NCI-H69 (cell line): Measurements from ENCODE around the gene TREML2.

Experiments
- DNase-seq: peaks from one replicate; lab custom pipeline; 2025; lab: John Stamatoyannopoulos, UW

The TREML2 gene

GRCh38 chr6:41177287-41177686, 23.7 kb downstream of the TREML2 start:
- DNase-seq: no peak

- DNase-seq: no peak
Measured at GRCh38 chr6:41176189-41176588, 24.8 kb downstream of the TREML2 start.

DNA sequence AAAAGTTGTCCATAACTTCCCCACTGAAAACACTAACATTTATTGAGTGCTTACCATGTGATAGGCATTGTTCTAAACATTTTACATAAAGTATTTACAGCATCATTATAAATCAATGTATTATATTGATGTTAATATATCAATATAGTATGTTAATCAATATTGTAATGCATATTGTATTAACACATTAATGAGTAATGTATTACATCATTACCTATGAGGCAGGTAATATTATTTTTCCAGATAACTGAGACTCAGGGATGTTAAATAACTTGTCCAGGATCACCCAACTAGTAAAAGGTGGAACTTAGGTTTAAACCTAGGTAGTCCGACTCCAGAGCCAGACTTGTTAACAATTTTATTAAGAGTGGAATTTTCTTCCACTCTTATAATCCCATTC, 25.9 kb downstream of the TREML2 start:
- DNase-seq: no peak

DNA sequence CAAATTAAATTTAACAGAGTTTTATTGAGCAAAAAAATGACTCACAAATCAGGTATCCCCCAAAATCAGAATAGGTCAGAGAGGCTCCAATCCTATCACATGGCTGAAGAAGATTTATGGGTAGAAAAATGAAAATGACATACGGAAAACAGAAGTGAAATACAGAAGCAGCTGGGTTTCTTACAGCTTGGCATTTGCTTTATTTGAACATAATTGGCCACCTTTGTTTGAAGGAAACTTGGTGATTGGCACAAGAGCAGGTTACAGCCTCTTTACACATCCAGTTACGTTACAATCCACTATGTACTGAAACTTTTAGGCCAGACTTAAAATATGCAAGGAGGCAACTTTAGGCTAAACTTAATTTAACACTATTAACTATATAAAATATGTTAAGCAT, 26.3 kb downstream of the TREML2 start:
- peak; percentile 67 for DNase-seq

GRCh38 chr6:41171908-41172307, 29.0 kb downstream of the TREML2 start:
- DNase-seq: no peak

- DNase-seq: no peak
Measured at GRCh38 chr6:41170547-41171160, 30.3 kb downstream of the TREML2 start.

GRCh38 chr6:41167173-41167963, 33.6 kb downstream of the TREML2 start:
- DNase-seq: no peak

- DNase-seq: no peak
Measured at GRCh38 chr6:41164551-41165120, 36.3 kb downstream of the TREML2 start.

GRCh38 chr6:41163419-41163717, 37.6 kb downstream of the TREML2 start:
- DNase-seq: peak; percentile 32

DNA sequence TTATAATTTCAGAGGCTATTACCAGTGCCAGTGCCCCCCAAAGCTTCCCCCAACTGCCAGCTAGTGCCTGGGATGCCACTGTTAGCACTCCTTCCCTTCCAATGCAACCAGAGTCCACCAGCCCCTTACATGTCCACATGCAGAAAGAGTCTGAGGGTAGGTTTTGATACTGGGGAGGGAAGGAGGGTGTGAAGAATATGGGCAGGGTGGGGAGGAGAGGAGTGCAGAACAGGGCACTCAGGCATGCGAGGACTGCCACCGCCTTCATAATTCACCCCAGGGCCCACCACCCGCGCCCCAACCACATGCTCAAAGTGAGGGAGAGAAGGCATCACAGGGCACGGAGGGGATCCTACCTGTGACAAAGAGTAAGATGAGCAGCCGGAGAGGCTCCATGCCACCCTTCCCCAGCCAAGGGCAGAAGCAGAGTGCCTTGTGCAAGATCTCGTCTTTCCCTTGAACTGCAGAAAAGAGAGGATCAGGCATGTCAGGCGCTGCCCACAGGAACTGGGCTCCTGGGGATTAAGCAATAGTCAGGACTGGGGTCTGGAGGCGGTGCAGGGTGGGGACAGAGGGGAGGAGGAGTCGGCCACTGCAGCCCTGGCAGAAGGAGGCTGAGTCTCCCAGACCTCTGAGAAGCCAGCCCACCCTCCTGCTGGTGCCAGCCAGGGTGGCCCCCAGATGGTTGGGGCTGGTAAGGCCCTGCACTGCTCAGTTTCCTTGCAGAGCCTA, 38.1 kb downstream of the TREML2 start, which contains the start of gene TREM2:
Gene TREM2, minus strand, starts transcription at position 430 of the 732 bp plus-strand sequence. Its CDS starts 34 bp downstream, at position 396.
- DNase-seq: no peak

DNA sequence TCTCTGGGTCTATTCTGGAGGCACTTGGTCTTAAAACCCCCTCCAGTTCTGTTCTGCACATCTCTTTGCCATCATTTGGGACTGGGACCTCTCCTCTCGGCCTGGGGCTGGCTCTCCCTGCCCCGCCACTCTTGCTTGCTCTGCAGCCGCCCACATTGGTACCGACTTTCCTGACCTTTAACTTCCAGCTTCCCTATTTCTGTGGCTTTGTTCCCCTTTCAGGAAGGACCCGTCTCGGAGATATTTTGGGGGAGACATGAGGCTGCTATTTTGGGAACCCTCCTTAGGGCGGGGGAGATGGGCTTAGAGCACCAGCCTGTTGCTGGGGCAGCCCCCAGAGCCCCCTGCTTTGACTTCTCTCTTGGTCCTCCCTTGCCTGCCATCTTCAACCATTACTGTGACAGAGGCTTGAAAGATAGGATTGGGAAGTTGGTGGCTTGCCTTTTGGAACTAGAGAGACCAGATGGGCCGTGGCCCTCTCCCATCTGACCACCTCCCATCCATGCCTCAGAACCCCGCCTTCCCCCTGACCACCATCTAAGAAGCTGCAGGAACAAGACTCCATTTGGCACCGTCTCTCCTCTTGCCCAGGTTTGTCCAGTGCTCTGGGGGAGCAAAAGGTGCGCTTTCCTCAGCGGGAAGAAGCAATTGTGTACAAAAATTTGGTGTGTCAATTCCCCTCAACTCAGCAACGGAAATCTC, 38.9 kb downstream of the TREML2 start:
- DNase-seq: no peak

- DNase-seq: no peak
Measured at GRCh38 chr6:41161380-41161779, 39.6 kb downstream of the TREML2 start.

- no peak for DNase-seq
Measured at GRCh38 chr6:41160933-41161332, 40.0 kb downstream of the TREML2 start.

GRCh38 chr6:41159415-41160082, 41.4 kb downstream of the TREML2 start:
- peak; percentile 88 for DNase-seq

DNA sequence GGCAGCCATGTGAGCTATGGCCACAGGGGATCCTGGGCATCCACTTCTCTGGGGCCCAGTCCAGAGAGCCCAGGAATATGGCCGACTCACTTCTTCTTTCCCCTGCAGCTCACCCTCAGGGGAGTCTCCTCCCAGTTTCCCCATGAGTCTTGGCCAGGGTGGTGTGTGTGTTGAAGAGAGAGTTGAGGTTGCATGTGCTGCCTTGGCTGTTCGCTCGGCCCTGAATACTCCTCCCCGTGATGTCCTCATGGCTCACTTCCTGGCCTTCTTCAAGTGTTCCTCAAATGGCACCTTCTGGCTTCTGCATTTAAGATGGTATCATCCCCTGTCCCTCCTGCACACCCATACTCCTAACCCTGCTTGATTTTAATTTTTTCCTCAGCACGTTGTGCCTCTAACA, 43.6 kb downstream of the TREML2 start:
- no peak for DNase-seq

DNA sequence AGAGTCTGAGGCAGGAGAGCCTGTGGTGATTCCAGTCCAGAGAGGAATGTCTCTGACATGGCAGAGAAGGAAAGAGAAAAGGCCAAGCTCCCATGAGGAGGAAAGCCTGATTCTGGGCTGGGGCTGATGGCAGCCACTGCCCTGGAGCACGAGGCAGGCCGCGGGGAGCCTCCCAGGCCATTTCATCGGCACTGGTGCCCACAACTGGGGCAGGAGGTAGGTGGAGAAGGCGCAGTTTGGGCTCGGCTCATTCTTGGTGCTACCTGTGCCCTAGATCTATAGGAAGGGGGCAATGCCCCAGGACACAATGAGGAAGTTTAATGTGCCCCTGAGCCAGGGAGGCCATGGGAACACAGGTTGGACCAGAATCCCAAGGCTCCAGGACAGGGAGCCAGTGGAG, 44.2 kb downstream of the TREML2 start:
- DNase-seq: no peak

DNA sequence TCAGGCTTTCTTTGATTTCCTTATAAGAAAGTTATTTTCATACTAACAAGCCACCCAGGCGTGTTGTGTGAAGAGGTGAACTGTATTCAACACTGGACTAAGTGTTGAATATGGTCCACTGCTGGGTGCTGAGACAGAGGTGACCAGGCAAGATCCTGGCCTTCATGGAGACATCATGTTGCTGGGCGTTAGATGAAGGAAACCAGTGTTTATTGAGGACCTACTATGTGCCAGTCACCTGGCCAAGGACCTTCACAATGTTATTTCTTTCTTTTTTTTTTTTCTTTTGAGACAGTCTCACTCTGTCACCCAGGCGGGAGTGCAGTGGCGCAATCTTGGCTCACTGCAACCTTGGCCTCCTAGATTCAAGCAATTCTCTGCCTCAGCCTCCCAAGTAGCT, 44.9 kb downstream of the TREML2 start:
- DNase-seq: no peak

GRCh38 chr6:41155132-41155805, 45.7 kb downstream of the TREML2 start:
- DNase-seq: no peak

- peak; percentile 76 for DNase-seq
Measured at GRCh38 chr6:41153992-41154625, 46.8 kb downstream of the TREML2 start, which contains the start of gene TREML1. Gene TREML1 (minus strand): TSS chr6:41154347. CDS start chr6:41154288, 59 bp downstream.

DNA sequence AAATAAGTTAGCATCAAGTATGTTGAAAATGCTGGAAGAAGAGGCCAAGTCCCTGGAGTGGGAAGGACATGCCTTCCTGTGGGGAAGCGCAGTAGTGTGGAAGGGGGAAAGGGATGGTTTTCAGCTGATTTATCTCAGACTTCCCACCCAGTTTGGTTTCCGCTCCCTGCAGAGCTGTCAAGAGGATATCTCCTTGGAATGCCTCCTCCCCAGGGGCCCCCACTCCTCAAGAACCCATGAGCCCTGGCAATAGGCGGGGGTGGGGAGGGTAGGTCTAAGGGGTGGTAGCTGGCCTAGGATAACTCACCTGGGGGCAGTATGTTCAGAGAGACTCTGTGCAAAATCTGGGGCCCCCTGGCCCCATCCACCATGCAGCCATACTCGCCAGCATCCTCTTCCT, 47.5 kb downstream of the TREML2 start:
- DNase-seq: no peak
